Muscle of back (tissue), 13 donors: ENCODE measurements around the gene MCEMP1. TPM values are rescaled to one million over a fixed set of nuclear protein-coding genes. Genes with fewer than 3 reads are reported as not detected.

Experiments
- DNase-seq, 3 donors: peaks; one replicate each; pipeline versions ENCODE4 v3.0.0 to v3.0.0-alpha.2; 2013
- long read RNA-seq, 9 donors: transcript quantifications; one replicate each; lab custom pipeline, GENCODE V29; 2026
- polyA plus RNA-seq, 10 donors: library from polyadenylated mRNA; unstranded; fragments of 120-200 nt; gene quantifications; one replicate each; pipeline ENCODE4 v1.2.1, GENCODE V29; 2013; ENCODE audit not compliant: insufficient read length in 10 of 10

Gene MCEMP1, protein sequence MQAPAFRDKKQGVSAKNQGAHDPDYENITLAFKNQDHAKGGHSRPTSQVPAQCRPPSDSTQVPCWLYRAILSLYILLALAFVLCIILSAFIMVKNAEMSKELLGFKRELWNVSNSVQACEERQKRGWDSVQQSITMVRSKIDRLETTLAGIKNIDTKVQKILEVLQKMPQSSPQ
- under 1 TPM in 6 of 10 donors, not detected in 4; 0.10 to 0.38 (median 0.28) TPM for polyA plus RNA-seq
- long read RNA-seq, donor 1 = 0 reads
- long read RNA-seq, donor 2 = 0 reads
- long read RNA-seq, donor 3 = 0 reads
- long read RNA-seq, donor 4 = 0 reads
- long read RNA-seq, donor 5 = 0 reads
- long read RNA-seq, donor 6 = 0 reads
- long read RNA-seq, donor 7 = 0 reads
- long read RNA-seq, donor 8 = 0 reads
- long read RNA-seq, donor 9 = 0 reads

DNA sequence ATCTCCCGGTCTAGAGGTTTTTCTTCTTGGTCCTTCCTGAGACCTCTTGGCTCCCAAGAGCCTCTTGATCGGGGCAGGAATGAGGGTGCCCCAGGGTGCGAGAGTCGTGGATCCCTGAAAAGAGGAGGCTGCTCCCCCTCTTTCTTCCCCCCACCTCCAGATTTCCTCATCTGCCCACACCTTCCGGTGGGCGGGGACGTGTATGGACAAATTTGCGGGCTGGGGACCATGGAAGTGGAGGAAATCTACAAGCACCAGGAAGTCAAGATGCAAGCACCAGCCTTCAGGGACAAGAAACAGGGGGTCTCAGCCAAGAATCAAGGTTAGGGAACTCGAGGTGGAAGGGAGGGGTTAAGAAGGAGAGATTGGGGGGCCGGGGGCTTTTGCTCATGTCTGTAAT lies at the start of gene MCEMP1:
Gene MCEMP1 (plus strand): TSS at position 237 of the 400 bp plus-strand sequence. CDS start 31 bp downstream, at position 268.
- DNase-seq = no peak

GRCh38 chr19:7627166-7627565 lies 49.7 kb upstream of the MCEMP1 start:
- no peak for DNase-seq

- DNase-seq = no peak
These were observed 48.1 kb upstream of the MCEMP1 start for GRCh38 chr19:7628589-7629311.

- peak; percentile 99 for DNase-seq
These were observed 47.4 kb upstream of the MCEMP1 start, which contains the start of the genes PET100 and XAB2 for GRCh38 chr19:7629347-7630054. TSS of gene PET100 (plus strand) at chr19:7629793. CDS start at chr19:7629834, 41 bp downstream. TSS of gene XAB2 (minus strand) at chr19:7629545. CDS start at chr19:7629527, 18 bp downstream.

DNA sequence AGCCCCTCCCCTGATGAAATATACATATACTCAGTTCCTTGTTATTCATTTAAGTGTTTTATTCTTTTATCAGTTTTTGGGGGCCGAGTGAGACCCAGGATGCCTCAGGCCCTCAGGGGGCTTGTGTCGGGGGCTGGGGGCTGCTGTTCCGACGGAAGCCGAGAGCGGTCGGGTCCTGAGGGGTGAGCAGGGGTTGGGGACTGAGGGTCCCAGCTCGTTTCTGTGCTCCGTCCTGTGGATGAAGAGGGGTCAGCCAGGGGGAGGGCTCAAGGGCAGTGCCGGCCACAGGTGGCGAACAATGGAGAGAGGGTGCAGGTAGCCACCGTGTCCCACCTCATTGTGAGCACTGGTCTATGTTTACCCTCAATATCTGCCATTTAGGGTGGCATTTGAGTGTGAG lies 45.3 kb upstream of the MCEMP1 start:
- DNase-seq = no peak

- DNase-seq = no peak
These were observed 44.3 kb upstream of the MCEMP1 start for GRCh38 chr19:7632340-7633203.

DNA sequence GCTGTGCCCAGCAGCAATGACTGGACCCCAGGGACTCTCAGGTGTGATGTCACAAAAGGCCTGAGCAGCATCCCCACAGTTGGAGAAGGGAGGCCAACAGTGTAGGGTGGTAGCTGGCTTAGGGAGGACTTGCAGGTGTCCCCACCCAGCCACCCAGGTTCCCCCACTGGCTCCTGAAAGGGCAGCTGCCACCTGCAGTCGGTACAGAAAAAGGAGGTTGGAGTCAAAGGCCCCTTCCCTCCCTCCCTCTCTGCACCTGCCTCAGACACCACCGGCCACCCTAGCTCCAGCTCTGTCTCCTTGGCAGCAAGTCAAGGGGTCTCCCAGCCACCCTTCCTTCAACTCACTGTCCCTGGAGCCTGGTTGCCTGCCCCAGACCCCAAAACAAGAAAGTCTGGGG lies 43.2 kb upstream of the MCEMP1 start, which contains the start of gene PCP2:
Gene PCP2 (minus strand): TSS at position 22 of the 400 bp plus-strand sequence. CDS start 262 bp downstream, outside the sequence.
- DNase-seq = no peak

DNA sequence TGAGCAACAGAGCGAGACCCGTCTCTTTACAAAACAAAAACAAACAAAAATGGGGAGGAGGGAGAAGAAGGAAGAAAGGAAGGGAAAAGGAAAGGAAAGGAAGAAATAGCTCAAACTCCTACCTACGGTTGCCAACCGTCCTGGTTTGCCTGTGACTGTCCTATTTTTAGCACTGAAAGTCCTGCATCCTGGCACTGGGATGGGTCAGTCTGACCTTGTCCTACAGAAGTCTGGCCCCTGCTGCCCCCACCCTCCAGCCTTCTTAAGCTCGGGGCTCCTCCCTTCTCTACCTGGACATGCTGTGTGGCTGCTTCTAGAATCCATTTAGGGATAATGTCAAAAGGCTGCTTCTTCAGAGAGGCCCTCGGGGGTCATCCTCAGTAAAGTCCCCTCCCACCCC lies 41.2 kb upstream of the MCEMP1 start:
- DNase-seq = no peak

- no peak for DNase-seq
These were observed 40.6 kb upstream of the MCEMP1 start for GRCh38 chr19:7636317-7636690.

DNA sequence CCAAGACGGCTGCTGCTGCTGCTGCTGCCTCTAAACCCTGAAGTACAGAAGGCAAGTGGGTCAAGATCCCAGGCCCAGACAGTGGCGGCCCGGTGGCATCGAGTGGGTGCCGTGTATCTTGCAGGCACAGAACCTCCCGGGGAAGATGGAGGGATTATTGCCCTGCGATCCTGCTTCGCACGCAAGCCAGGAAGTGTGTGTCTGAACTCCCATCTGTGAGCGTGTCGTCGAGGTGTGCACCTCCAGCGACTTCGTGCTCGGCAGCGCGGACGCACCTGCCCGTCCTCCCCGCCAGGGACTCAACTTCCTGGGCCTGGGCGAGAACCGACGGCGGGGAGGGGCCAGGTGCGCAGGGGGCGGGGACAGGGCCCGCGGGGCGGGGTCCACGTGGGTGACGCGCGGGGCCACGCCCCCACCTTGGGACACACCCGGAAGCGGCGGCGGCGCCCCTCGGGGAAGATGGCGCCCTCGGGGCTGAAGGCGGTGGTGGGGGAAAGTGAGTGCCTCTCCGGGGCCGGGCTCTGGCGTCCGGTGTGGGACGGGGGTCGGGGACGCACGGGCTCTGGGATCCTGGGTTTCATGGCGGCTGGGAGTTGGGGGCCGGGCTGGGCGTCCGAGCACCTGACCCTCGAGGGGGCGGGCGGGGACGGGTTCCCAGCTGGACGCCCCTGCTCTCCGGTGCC lies 40.1 kb upstream of the MCEMP1 start, which contains the start of gene STXBP2:
Gene STXBP2 (plus strand): TSS at position 420 of the 683 bp plus-strand sequence. CDS start 40 bp downstream, at position 460.
- peak in 1 of 3 donors; percentile 37 for DNase-seq

GRCh38 chr19:7637374-7638256 lies 39.3 kb upstream of the MCEMP1 start:
- DNase-seq = peak in 1 of 3 donors; percentile 36

DNA sequence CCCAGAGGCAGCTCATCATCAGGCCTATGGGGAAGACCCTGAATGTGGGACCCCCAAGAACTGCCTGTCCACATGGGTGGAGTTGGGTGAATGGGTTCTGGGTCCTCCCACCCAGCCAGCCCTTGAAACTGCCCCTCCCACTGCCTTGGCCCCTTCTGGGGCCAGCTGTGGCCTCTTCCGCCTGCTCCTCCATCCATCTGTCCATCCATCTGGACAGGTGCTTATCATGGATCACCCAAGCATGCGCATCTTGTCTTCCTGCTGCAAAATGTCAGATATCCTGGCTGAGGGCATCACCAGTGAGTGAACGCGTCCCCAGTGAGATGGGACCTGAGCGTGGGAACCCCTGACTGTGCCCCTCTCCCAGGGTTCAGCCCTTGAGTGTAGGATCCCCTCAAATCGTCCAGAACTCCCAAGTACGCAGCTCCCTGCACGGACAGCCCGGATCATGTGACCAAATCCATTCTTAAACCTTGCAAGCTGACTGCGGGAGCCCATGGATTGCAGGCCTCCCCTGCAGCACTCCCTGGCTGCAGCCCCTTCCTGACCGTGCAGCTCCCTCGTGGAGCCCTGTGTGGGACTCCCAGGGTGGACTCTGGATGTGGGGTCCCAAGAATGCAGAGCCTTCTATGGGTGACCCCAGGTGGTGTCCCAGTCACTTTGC lies 38.0 kb upstream of the MCEMP1 start:
- no peak for DNase-seq

- no peak for DNase-seq
These were observed 37.0 kb upstream of the MCEMP1 start for GRCh38 chr19:7639863-7640348.

DNA sequence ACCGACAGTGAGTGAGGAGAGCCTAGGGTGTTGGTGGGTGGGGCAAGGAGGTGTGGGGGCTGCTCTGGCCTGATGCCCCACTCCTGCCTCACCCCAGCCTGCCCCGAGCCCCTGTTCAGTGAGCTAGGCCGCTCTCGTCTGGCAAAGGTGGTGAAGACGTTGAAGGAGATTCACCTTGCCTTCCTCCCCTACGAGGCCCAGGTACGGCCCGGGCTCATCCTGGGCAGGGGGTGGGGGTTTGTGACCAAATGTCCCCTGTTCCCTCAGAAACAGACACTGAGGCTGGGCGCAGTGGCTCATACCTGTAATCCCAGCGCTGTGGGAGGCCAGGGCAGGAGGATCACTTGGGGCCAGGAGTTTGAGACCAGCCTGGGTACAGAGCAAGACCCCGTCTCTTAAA lies 36.1 kb upstream of the MCEMP1 start:
- no peak for DNase-seq

- DNase-seq = no peak
These were observed 35.3 kb upstream of the MCEMP1 start for GRCh38 chr19:7641290-7642276.

- no peak for DNase-seq
These were observed 34.4 kb upstream of the MCEMP1 start for GRCh38 chr19:7642295-7643030.

GRCh38 chr19:7643031-7643415 lies 33.9 kb upstream of the MCEMP1 start:
- no peak for DNase-seq
